Measurements from ENCODE around the gene TGM5. TPM values are rescaled to one million over a fixed set of nuclear protein-coding genes. Genes with fewer than 3 reads are reported as not detected.

Gene TGM5
- total and polyA plus RNA-seq, 2 experiments from 2014 or later: not detected

- Histone ChIP-seq H3F3A (replicated peaks; ENCODE audit: low read depth) (no peaks in the 10 kb centered on the region), H2AFZ (no peak overlapping the region), H3K9me2 (ENCODE audit: insufficient read depth) (0 out of 2 replicates have a peak, but pooled peaks cover 5% of the 10 kb centered on the region), H4K20me1 (replicated peaks; ENCODE audit: insufficient read depth) (no peaks in the 10 kb centered on the region), H3K27me3 (ENCODE audit: insufficient read depth) (no peaks in the 10 kb centered on the region), H3K36me3 (ENCODE audit: insufficient read depth) (no peaks in the 10 kb centered on the region), H3K27ac (ENCODE audit: low read depth) (no peak overlapping the region), H3K79me2 (replicated peaks; ENCODE audit: insufficient read depth) (no peaks in the 10 kb centered on the region), H3K4me2 (no peak overlapping the region), H3K4me3 (no peak overlapping the region), H3K4me1 (ENCODE audit: insufficient read depth) (no peaks in the 10 kb centered on the region)
- H3K27me3 Mint-ChIP-seq (ENCODE audit: insufficient read depth, low read depth, poor library complexity): peaks cover 5% of the 10 kb centered on the region
- no peaks in the 10 kb centered on the region for H3K4me1 Mint-ChIP-seq
- H3K36me3 Mint-ChIP-seq (ENCODE audit: low read depth): no peaks in the 10 kb centered on the region
- no peaks in the 10 kb centered on the region for H3K9me3 Mint-ChIP-seq
- H3K4me3 Mint-ChIP-seq: no peak overlapping the region
- DNase-seq (ENCODE audit: low spot score): no peak
- TF ChIP-seq ZNF462 (CRISPR knock-in tag; IDR thresholded peaks at IDR 0.05): no peak
- no peak for TF ChIP-seq CREB1 (CRISPR knock-in tag; IDR thresholded peaks at IDR 0.05; ENCODE audit: low read depth)
- TF ChIP-seq ZNF114 (CRISPR knock-in tag; IDR thresholded peaks at IDR 0.05): no peak
- no peak for TF ChIP-seq CTCF (conservative IDR thresholded peaks at IDR 0.05; ENCODE audit: low read depth in 2 of 2)
- no peak for TF ChIP-seq JUNB (IDR thresholded peaks at IDR 0.05; ENCODE audit: unreplicated experiment)
- no peak for TF ChIP-seq NANOG (IDR thresholded peaks at IDR 0.05; ENCODE audit: borderline replicate concordance)
- no peak for TF ChIP-seq EZH2phosphoT487 (IDR thresholded peaks at IDR 0.05; ENCODE audit: unreplicated experiment)
- no peak for TF ChIP-seq STAT1 (IDR thresholded peaks at IDR 0.05; ENCODE audit: unreplicated experiment)
- no peak for TF ChIP-seq REST (IDR thresholded peaks at IDR 0.05; ENCODE audit: unreplicated experiment)
- no peak for TF ChIP-seq ETS1 (IDR thresholded peaks at IDR 0.05)
- no peak for TF ChIP-seq EZH2 (IDR thresholded peaks at IDR 0.05; ENCODE audit: low read depth, unreplicated experiment)
- TF ChIP-seq ZNF331 (CRISPR knock-in tag; IDR thresholded peaks at IDR 0.05; ENCODE audit: low read depth): no peak
- no peak for TF ChIP-seq POLR2AphosphoS5 (IDR thresholded peaks at IDR 0.05; ENCODE audit: low read depth)
- H3K27ac Mint-ChIP-seq: no peak overlapping the region
- no peak for ATAC-seq
Observed at GRCh38 chr15:43243020-43243645, 23.6 kb downstream of the TGM5 start.
